Activated CD4-positive, alpha-beta T cell treated with anti-CD3 and anti-CD28 coated beads, Interleukin-2, amount 50 U/mL, for 1 hour (primary cell): Measurements from ENCODE around the gene KRT78.
"Not testable (repeated sequence)": the region's sequence is repeated elsewhere in the genome, so short reads cannot be mapped to it uniquely, and the experiment has no call there.

Experiments
- DNase-seq: peaks from one replicate; pipeline ENCODE4 v3.0.0-alpha.2; 2020

The KRT78 gene, protein sequence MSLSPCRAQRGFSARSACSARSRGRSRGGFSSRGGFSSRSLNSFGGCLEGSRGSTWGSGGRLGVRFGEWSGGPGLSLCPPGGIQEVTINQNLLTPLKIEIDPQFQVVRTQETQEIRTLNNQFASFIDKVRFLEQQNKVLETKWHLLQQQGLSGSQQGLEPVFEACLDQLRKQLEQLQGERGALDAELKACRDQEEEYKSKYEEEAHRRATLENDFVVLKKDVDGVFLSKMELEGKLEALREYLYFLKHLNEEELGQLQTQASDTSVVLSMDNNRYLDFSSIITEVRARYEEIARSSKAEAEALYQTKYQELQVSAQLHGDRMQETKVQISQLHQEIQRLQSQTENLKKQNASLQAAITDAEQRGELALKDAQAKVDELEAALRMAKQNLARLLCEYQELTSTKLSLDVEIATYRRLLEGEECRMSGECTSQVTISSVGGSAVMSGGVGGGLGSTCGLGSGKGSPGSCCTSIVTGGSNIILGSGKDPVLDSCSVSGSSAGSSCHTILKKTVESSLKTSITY

GRCh38 chr12:52848661-52849255 is at the start of gene KRT78:
KRT78 (minus strand) TSS chr12:52848994; CDS start chr12:52848930, 64 bp downstream.
- DNase-seq: no peak

- DNase-seq: no peak
Observed at GRCh38 chr12:52896190-52897100, 47.7 kb upstream of the KRT78 start.

DNA sequence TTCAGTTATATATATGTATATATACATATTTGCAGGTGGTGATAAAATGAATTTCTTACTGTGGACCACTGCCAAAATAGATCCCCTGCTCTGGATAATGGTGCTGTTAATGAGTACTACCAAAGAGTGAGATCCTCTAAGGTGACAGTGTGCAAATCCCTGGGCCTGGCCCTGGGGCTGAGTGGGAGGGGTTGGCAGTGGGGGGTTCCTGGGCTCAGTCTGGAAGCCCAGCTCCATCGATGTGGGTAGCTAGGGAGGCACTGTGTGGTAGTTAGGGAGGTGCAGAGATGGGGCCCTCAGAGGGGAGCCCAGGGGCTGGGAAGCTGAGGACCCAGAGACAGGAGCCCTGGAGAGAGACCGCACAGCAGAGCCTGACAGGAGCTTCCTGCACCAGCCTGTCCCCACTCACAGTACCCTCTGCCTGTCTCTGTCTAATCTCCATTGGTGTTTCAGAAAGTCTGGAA is 47.0 kb upstream of the KRT78 start:
- DNase-seq: no peak

DNA sequence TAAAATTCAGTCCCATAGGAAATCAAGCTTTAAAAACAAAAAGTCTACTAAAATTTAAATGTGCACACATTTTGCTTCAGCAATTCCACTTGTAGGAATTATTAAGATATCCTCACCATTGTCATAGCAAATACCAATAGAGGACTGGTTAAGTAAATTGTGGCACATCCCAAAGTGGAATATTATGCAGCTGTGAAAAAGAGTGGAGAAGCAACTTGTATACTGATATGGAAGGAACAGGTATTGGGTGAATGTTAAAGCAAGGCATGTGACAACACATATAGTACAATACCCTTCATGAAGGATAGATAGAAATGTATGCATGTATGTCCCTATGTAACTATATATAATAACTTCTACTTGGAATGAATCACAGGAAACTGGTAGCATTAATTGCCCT is 44.2 kb upstream of the KRT78 start:
- DNase-seq: no peak

DNA sequence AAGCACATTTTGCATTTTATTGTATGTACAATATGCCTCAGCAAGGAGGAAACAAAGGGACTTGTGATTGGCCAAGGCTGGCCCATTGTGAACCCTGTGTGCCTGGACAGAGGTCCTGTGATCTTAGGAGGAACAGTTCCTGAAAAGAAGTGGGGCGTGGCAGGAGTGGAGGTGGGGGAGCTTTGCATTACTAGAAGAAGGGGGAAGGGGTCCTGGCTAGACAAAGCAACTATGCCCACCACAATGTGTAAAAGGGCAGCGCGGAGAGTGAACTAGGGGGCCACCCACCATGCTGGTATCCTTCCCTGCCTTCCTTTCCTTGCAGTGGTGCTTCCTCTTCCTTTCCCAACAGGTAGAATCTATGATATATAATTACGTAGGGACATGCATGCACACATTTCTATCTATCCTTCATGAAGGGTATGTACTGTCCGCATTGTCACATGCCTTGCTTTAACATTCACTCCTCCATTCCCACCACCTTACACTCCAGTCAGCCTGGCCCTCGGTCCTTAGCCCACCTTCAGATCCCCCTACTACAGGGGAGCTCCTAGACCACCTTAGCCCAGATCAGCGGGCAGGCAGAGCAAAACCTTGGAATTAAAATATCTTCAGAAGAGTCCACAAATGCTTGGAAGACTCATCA is 43.5 kb upstream of the KRT78 start:
- DNase-seq: no peak

DNA sequence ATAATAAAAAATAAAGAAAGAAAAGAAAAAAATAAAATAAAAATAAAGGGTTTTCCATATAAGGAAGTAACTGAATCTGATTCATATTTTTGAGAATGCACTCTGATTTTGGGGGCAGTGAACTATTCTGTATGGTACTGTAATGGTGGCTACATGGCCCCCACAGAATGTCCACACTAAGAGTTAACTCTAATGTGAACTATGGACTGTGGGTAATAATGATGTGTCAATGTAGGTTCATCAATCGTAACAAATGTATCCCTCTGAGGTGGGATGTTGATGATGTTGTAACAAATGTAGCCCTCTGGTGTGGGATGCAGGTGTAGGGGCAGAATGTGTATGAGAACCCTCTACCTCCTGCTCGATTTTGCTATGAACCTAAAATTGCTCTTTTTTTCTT is 42.2 kb upstream of the KRT78 start:
- DNase-seq: no peak

GRCh38 chr12:52890417-52890816 is 41.6 kb upstream of the KRT78 start:
- DNase-seq: no peak

DNA sequence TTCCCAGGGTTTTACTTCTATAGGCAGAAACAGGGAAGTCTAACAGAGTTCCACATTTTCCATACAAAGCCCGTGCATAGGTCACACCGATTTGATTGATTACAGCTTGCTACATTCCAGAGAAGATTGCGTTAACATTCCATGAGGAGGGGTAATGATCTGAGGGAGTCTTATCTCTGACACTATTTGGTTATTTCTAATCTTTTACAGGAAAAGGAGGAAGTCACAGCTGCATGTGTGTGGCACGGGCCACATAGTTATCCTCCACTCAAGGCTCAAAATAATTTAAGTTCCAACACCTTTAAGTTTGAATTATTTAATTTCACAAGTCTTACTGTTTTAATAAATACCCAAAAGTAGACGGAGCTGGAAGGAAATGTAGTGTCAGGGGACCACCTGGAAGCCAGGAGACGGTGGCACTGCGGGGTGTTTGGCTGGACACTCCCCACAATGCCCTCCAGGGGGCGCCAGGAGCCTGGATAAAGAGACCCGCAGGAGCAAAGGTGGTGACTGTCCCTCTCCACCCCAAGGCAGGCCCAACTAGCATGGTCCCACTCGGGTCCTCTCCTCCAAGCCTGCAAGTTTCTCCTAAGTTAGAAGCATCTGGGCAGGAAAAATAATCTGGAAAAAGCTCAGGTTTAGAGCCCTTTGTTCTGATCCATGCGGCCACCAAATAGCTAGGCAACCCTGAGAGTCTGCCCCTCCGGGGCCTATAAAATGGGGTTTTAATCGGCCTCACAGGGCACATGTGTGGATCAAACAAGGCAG is 35.9 kb upstream of the KRT78 start:
- peak; percentile 80 for DNase-seq

GRCh38 chr12:52880499-52880898 is 31.7 kb upstream of the KRT78 start:
- DNase-seq: not testable (repeated sequence)

DNA sequence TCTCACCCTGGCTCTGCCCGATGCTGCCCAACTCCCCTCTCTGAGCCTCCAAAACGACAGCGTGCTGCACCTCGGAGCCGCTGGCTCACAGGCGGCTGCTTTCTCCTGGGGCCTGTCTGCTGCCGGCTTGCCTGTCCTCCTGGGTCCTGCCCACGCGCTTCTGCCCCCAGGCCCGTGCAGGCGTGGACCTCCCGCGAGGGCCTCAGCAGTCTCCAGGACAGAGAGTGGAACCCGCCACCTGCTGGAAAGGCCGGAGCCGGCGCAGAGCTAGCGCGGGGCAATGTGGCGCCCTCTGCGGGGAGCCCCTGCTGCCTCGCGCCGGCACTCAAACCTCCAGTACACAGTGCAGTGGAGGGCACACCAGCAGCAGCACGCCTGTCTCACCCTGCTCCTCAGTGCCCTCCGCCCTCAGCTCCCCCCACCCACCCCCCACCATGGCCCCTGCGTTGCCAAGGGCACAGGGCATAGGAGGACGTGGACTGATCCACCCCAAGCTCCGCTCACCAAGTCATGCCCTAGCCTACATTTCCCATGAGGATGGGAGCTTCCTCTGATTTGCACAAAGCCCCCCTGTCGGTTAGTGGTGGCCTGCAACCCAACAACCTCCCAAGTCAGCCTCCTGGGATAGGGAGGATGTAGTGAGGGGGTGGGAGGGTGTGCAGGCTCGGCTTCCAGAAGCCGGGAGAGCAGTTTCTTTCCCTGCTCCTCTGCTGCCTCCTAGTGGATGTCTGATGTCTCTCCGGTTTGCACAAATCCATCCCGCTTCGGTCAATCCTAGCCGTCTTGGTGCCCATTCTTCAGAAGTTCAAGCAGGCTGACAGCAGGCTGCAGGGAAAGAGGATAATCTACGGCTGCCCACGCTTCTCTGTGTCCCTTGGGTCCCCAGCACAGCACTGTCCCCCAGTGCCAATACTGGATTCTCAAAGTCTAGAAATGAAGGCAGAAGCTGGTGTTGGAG is 30.9 kb upstream of the KRT78 start:
- peak; percentile 74 for DNase-seq

DNA sequence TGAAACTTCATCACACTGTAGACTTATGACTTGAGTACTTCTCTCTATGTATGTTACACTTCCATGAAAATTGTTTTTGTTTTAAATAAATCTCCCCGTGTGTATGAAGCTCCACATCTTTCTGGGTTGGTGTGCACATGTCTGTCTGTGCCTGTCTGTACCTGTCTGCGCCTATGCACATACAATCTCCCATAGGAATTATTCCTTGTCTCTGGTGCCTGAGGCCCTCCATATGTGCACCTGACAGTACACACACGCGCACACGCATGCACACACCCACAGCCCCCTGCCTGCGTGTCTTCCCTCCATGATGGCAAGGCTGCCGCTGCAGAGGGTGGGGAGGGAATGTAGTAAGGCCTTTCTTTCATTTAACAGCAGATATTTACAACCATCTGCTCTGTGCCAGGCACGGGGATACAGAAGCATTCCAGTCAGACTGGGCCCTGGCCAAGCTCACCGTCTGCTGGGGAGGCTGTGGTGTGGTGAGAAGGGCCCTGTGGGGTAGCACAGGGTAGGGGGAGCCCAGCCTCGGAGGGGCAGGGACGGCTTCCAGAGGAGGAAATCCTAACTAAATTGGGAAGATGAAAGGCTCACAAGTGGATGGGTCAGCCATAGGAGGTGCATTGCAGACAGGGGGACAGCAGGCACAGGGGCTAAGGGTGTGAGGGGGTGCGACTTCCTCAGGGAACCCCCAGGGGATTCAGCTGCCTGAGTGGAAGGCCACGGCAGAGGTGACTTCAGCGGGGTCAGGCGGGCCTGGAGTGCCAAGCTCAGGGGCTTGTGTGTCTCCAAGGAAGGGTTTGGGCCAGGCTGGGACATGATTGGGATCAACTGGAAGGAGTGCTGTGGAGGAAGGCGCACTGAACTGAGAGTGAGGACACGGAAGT is 30.0 kb upstream of the KRT78 start:
- no peak for DNase-seq

GRCh38 chr12:52877242-52877641 is 28.4 kb upstream of the KRT78 start:
- DNase-seq: no peak

GRCh38 chr12:52876372-52876771 is 27.6 kb upstream of the KRT78 start:
- no peak for DNase-seq

DNA sequence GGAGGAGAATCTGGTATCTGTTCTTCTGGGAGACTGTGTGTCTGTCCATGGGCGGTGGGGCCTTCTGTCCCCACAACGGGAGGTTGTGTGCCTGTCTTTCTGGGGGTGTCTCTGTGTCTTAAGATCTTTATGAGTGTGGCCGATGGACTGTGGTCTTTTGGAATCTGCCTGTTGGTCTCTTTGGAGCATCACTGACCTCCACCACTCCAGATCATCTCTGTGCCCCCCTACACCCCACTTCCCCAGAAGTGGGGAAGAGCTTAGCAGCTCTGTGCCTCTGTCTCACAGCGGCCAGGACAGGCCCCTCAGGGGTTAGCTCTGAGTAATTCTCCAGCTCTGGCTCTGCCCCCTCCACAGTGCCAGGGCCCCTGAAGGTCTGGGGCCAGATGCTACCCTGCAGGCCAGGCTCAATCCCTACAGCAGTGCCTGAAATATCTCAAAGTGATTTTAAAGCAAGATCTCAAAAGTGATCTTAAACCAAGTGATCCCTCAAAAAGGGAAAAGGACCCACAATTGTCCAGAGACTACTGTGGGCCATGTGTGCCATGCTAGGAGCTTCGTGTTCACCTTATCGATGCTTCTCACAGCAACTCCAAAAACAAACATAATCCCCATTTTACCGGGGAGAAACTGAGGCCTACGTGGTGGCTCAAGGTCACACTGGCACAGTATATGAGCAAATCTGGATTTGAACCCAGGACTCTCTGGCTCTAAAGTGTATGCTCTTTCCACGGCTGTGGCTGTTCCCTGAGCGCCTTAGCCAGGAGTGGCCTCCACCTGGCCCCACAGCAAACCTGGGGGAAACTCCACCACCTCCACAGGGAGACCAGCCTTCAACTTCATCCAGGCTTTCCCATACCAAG is 26.0 kb upstream of the KRT78 start:
- DNase-seq: no peak

DNA sequence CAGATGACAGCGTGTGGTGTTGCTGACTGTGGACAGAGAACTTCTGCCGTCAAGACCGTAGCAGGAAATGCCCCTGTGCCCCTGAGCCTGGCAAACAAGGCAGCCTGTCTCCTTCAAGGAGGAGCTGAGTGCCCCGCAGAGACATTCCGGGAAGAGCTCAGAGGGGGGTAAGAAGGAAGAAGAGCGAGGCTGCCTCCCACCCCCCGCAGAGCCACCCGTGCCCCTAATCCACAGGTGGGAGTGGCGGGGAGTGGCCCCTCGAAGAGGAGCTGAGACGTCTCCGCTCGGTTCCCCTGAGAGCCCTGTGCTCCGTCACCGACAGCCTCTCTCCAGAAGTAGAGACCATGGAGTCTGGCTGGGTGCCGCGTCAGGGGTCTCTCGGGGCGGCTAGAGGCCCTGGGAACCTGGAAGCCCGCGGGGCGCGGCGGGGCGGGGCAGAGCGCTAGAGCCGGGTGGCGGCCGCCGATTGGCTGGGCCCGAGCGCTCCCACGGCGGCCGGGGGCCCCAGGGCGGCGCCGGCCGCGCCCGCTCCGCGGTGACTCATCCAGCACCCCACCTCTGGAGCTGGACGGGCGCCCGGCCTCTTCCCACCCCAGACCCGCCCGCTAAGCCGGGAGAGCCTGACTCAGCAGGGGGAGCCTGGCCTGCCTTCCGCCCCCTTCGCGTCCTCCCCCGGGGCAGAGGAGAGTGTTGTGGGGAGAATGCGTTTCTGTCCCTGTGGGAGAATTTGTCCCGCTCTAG is 25.2 kb upstream of the KRT78 start:
- peak; percentile 61 for DNase-seq

DNA sequence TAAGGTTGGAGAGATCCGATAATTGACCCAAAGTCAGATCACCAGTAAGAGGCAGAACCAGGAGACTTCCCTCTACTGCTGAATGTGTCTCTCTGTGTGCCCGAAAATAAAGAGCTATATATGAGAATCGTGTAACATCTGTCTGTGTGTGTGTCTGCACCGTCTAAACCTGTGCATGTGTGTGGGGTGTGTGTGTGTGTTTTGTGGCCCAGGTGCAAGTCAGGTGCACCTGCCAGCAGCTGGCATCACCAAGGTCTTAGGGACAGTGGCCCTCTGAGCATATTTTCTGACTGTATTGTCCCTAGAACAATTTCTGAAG is 24.7 kb upstream of the KRT78 start:
- no peak for DNase-seq

DNA sequence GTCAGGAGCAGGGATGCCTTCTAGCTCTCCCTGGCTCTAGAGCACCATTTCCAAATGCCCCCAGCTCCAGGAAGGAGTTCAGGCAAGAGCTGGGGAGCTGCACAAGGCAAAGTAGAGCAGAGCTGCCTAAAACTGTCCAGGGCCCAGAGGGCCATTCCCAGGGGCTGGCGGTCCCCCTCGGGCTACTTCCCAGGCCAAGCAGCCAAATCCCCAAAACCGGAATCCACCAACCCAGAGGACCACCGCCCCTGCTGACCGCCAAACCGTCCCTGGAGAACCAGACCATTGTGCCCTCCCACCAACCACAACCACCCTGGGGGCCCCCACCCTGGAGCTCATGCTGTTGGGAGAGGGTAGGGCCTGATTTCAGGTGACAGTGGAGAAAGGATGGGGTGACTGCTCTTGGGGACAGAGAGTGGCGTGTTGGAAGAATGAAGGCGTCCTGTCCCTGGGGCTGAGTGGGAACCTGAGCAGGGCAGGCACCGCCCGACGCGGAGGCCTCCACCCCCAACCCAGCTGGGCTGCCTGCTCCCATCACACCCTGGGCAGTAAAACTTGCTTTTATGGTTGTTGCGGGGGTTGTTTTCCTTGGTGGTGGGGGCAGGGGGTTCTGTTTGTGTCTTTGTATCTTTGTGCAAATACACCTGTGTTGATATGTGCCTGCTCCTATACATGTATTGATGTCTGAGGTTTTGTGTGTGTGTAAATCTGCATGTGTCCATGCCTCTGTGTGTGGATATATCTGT is 24.0 kb upstream of the KRT78 start:
- no peak for DNase-seq
